Lower leg skin (tissue), 3 donors: ENCODE measurements around the gene CPVL.

Source experiments
- POLR2A ChIP-seq, 2 donors: fragments of 450-650 bp; IDR thresholded peaks; one replicate each; pipeline ENCODE4 v1.6.1; 2016 to 2017; ENCODE audit warnings: antibody characterized with exemption in 2 of 2, mild to moderate bottlenecking in 1 of 2, moderate library complexity in 1 of 2
- TF ChIP-seq, protein P1 (sequence below), 3 donors: fragments of 450-650 bp; IDR thresholded peaks; one replicate each; pipeline ENCODE4 v1.5.1; 2016; ENCODE audit warnings: antibody characterized with exemption in 3 of 3, mild to moderate bottlenecking in 3 of 3, moderate library complexity in 2 of 3

DNA sequence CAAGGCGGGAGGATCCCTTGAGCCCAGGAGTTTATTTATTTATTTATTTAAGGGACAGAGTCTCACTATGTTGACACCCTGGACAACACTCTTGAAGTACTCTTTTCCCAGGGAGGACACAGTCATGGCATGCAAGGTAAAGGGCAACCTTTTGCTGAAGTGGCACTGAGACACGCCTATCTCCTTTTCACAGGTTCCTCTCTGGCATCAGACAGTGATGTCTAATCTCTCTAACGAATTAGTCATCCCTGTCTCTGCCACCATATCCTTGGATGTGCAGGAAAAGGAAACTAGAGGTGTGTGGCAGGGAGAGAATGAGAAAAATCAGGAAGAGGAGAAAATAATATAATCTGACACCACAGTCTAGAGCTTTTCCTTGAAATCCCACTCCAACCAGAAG is 19.5 kb downstream of the CPVL start:
- TF ChIP-seq, protein P1, sequence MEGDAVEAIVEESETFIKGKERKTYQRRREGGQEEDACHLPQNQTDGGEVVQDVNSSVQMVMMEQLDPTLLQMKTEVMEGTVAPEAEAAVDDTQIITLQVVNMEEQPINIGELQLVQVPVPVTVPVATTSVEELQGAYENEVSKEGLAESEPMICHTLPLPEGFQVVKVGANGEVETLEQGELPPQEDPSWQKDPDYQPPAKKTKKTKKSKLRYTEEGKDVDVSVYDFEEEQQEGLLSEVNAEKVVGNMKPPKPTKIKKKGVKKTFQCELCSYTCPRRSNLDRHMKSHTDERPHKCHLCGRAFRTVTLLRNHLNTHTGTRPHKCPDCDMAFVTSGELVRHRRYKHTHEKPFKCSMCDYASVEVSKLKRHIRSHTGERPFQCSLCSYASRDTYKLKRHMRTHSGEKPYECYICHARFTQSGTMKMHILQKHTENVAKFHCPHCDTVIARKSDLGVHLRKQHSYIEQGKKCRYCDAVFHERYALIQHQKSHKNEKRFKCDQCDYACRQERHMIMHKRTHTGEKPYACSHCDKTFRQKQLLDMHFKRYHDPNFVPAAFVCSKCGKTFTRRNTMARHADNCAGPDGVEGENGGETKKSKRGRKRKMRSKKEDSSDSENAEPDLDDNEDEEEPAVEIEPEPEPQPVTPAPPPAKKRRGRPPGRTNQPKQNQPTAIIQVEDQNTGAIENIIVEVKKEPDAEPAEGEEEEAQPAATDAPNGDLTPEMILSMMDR (IDR thresholded peaks at IDR 0.05), result no peak
- TF ChIP-seq POLR2A (IDR thresholded peaks at IDR 0.05), result no peak
